CD8-positive, alpha-beta memory T cell (primary cell): ENCODE results near the gene SEMA3E. TPM values are rescaled to one million over a fixed set of nuclear protein-coding genes. Genes with fewer than 3 reads are reported as not detected.

ENCODE experiments used
- CTCF ChIA-PET: fragments of 350-600 bp; sonication (Branson Sonifier 250); formaldehyde crosslinking; loops from one replicate; lab custom pipeline; 2021; ENCODE audit warnings: antibody characterized with exemption; lab: Charles Lee
- POLR2A ChIA-PET: fragments of 350-600 bp; sonication (Branson Sonifier 250); formaldehyde crosslinking; loops from one replicate; lab custom pipeline; 2021; ENCODE audit warnings: antibody characterized with exemption; lab: Charles Lee
- DNase-seq, 5 donors: peaks; one replicate each; pipeline versions ENCODE4 v3.0.0 to v3.0.0-alpha.2; 2020 to 2022; ENCODE audit warnings: mixed read lengths in 1 of 5
- H3K27ac ChIP-seq: one replicate; pipeline ENCODE4 v1.7.0; 2013; ENCODE audit warnings: low read depth, mild to moderate bottlenecking, low read length, moderate library complexity
- H3K27me3 ChIP-seq: 2 replicates; pipeline ENCODE4 v1.7.0; 2013; ENCODE audit warnings: low read length, mild to moderate bottlenecking; ENCODE audit not compliant: insufficient read depth, poor library complexity, severe bottlenecking
- H3K36me3 ChIP-seq: 2 replicates; pipeline ENCODE4 v1.7.0; 2013; ENCODE audit warnings: mild to moderate bottlenecking, low read length, moderate library complexity; ENCODE audit not compliant: insufficient read depth
- H3K4me1 ChIP-seq: 2 replicates; pipeline ENCODE4 v1.7.0; 2013; ENCODE audit warnings: mild to moderate bottlenecking, low read length, moderate library complexity; ENCODE audit not compliant: insufficient read depth
- H3K4me3 ChIP-seq: 2 replicates; pipeline ENCODE4 v1.7.0; 2013; ENCODE audit warnings: mild to moderate bottlenecking, low read length
- H3K9me3 ChIP-seq: 2 replicates; pipeline ENCODE4 v1.7.0; 2013; ENCODE audit warnings: mild to moderate bottlenecking, low read length
- H3K27ac Mint-ChIP-seq, 8 donors: one replicate each; pipeline ENCODE4 v1.8.0; 2020 to 2021; ENCODE audit warnings: mixed read lengths in 8 of 8, mild to moderate bottlenecking in 6 of 8, inconsistent platforms in 3 of 8, moderate library complexity in 3 of 8
- H3K27me3 Mint-ChIP-seq, 2 donors: one replicate each; pipeline ENCODE4 v1.8.0; 2020 to 2021; ENCODE audit warnings: mixed read lengths in 2 of 2, mild to moderate bottlenecking in 1 of 2, moderate library complexity in 1 of 2
- H3K36me3 Mint-ChIP-seq, 3 donors: one replicate each; pipeline ENCODE4 v1.8.0; 2020 to 2021; ENCODE audit warnings: mixed read lengths in 3 of 3, inconsistent platforms in 1 of 3, mild to moderate bottlenecking in 1 of 3
- H3K4me1 Mint-ChIP-seq, 3 donors: one replicate each; pipeline ENCODE4 v1.8.0; 2020 to 2021; ENCODE audit warnings: mixed read lengths in 3 of 3, inconsistent platforms in 1 of 3, mild to moderate bottlenecking in 1 of 3
- H3K4me3 Mint-ChIP-seq, 7 donors: one replicate each; pipeline ENCODE4 v1.8.0; 2020 to 2021; ENCODE audit warnings: mixed read lengths in 7 of 7, mild to moderate bottlenecking in 6 of 7, moderate library complexity in 4 of 7, inconsistent platforms in 2 of 7
- H3K9me3 Mint-ChIP-seq, 5 donors: one replicate each; pipeline ENCODE4 v1.8.0; 2020 to 2022; ENCODE audit warnings: mixed read lengths in 5 of 5, mild to moderate bottlenecking in 3 of 5, moderate library complexity in 2 of 5, inconsistent platforms in 1 of 5
- polyA plus RNA-seq: library from polyadenylated mRNA; unstranded; fragments of 300-500 nt; fragmentation: Illumina TruSeq; gene quantifications from one replicate; pipeline ENCODE4 v1.2.3, GENCODE V29; 2021
- total RNA-seq, 2 experiments: library from RNA; stranded (reverse); gene quantifications; one replicate each; pipeline ENCODE4 v1.2.3, GENCODE V29; 2021

SEMA3E gene
- total and polyA plus RNA-seq, 3 experiments from 2014 or later: not detected

- H3K27ac Mint-ChIP-seq: no peak overlapping the region
- Histone ChIP-seq H3K27ac (no peak overlapping the region), H3K36me3 (no peaks in the 10 kb centered on the region), H3K27me3 (no peaks in the 10 kb centered on the region), H3K4me3 (no peak overlapping the region), H3K9me3 (no peaks in the 10 kb centered on the region), H3K4me1 (no peaks in the 10 kb centered on the region)
- CTCF ChIA-PET: no interaction called here
- DNase-seq: no peak
- H3K9me3 Mint-ChIP-seq: peaks cover 0 to 26% (median 8%) of the 10 kb centered on the region in 5 donors
- H3K4me1 Mint-ChIP-seq: no peaks in the 10 kb centered on the region
- H3K27me3 Mint-ChIP-seq: no peaks in the 10 kb centered on the region
- H3K36me3 Mint-ChIP-seq: no peaks in the 10 kb centered on the region
- POLR2A ChIA-PET: no interaction called here
- no peak overlapping the region for H3K4me3 Mint-ChIP-seq
These were observed 222.6 kb downstream of the SEMA3E start for GRCh38 chr7:83426325-83426724.

GRCh38 chr7:83419013-83419412 lies 229.9 kb downstream of the SEMA3E start:
- Mint-ChIP-seq H3K4me1 (no peaks in the 10 kb centered on the region), H3K27me3 (no peaks in the 10 kb centered on the region), H3K9me3 (peaks cover 5 to 26% (median 13%) of the 10 kb centered on the region in 5 donors), H3K27ac (no peak overlapping the region), H3K36me3 (no peaks in the 10 kb centered on the region), H3K4me3 (no peak overlapping the region)
- Histone ChIP-seq H3K36me3 (no peaks in the 10 kb centered on the region), H3K4me1 (no peaks in the 10 kb centered on the region), H3K4me3 (no peak overlapping the region), H3K27me3 (no peaks in the 10 kb centered on the region), H3K27ac (no peak overlapping the region), H3K9me3 (no peaks in the 10 kb centered on the region)
- DNase-seq: no peak
- POLR2A ChIA-PET: no interaction called here
- CTCF ChIA-PET: no interaction called here

GRCh38 chr7:83415840-83416239 lies 233.1 kb downstream of the SEMA3E start:
- Mint-ChIP-seq H3K9me3 (peaks cover 5 to 27% (median 11%) of the 10 kb centered on the region in 5 donors), H3K36me3 (no peaks in the 10 kb centered on the region), H3K4me1 (no peaks in the 10 kb centered on the region), H3K4me3 (no peak overlapping the region), H3K27ac (no peak overlapping the region), H3K27me3 (no peaks in the 10 kb centered on the region)
- ChIA-PET CTCF (no interaction called here), POLR2A (no interaction called here)
- DNase-seq: no peak
- Histone ChIP-seq H3K27ac (no peak overlapping the region), H3K36me3 (no peaks in the 10 kb centered on the region), H3K9me3 (no peaks in the 10 kb centered on the region), H3K4me1 (no peaks in the 10 kb centered on the region), H3K4me3 (no peak overlapping the region), H3K27me3 (no peaks in the 10 kb centered on the region)

- no peak for DNase-seq
- Histone ChIP-seq H3K9me3 (no peaks in the 10 kb centered on the region), H3K4me3 (no peak overlapping the region), H3K27ac (no peak overlapping the region), H3K36me3 (no peaks in the 10 kb centered on the region), H3K4me1 (no peaks in the 10 kb centered on the region), H3K27me3 (no peaks in the 10 kb centered on the region)
- Mint-ChIP-seq H3K4me1 (no peaks in the 10 kb centered on the region), H3K4me3 (no peak overlapping the region), H3K27me3 (no peaks in the 10 kb centered on the region), H3K27ac (no peak overlapping the region), H3K9me3 (peaks cover 3 to 27% (median 8%) of the 10 kb centered on the region in 5 donors), H3K36me3 (no peaks in the 10 kb centered on the region)
- ChIA-PET POLR2A (no interaction called here), CTCF (no interaction called here)
These were observed 234.0 kb downstream of the SEMA3E start for GRCh38 chr7:83414947-83415346.

GRCh38 chr7:83413831-83414230 lies 235.1 kb downstream of the SEMA3E start:
- Histone ChIP-seq H3K9me3 (no peaks in the 10 kb centered on the region), H3K4me1 (no peaks in the 10 kb centered on the region), H3K36me3 (no peaks in the 10 kb centered on the region), H3K27me3 (no peaks in the 10 kb centered on the region), H3K4me3 (no peak overlapping the region), H3K27ac (no peak overlapping the region)
- H3K4me3 Mint-ChIP-seq: no peak overlapping the region
- no peak for DNase-seq
- no peaks in the 10 kb centered on the region for H3K36me3 Mint-ChIP-seq
- no peaks in the 10 kb centered on the region for H3K27me3 Mint-ChIP-seq
- CTCF ChIA-PET: no interaction called here
- no peak overlapping the region for H3K27ac Mint-ChIP-seq
- POLR2A ChIA-PET: no interaction called here
- peaks cover 2 to 16% (median 2%) of the 10 kb centered on the region in 5 donors for H3K9me3 Mint-ChIP-seq
- no peaks in the 10 kb centered on the region for H3K4me1 Mint-ChIP-seq

GRCh38 chr7:83413424-83413823 lies 235.5 kb downstream of the SEMA3E start:
- Histone ChIP-seq H3K27me3 (no peaks in the 10 kb centered on the region), H3K9me3 (no peaks in the 10 kb centered on the region), H3K4me1 (no peaks in the 10 kb centered on the region), H3K4me3 (no peak overlapping the region), H3K36me3 (no peaks in the 10 kb centered on the region), H3K27ac (no peak overlapping the region)
- peak overlapping the region in 1 of 8 donors; percentile 83 for H3K27ac Mint-ChIP-seq
- H3K4me1 Mint-ChIP-seq: no peaks in the 10 kb centered on the region
- H3K27me3 Mint-ChIP-seq: no peaks in the 10 kb centered on the region
- DNase-seq: no peak
- H3K9me3 Mint-ChIP-seq: peaks cover 2 to 13% (median 2%) of the 10 kb centered on the region in 5 donors
- ChIA-PET POLR2A (no interaction called here), CTCF (no interaction called here)
- H3K36me3 Mint-ChIP-seq: no peaks in the 10 kb centered on the region
- H3K4me3 Mint-ChIP-seq: no peak overlapping the region

GRCh38 chr7:83410989-83411591 lies 237.8 kb downstream of the SEMA3E start:
- Histone ChIP-seq H3K4me1 (no peaks in the 10 kb centered on the region), H3K27ac (no peak overlapping the region), H3K4me3 (no peak overlapping the region), H3K9me3 (no peaks in the 10 kb centered on the region), H3K36me3 (no peaks in the 10 kb centered on the region), H3K27me3 (no peaks in the 10 kb centered on the region)
- Mint-ChIP-seq H3K4me1 (no peaks in the 10 kb centered on the region), H3K9me3 (peaks cover 0 to 12% (median 2%) of the 10 kb centered on the region in 5 donors), H3K27ac (no peak overlapping the region), H3K36me3 (no peaks in the 10 kb centered on the region), H3K4me3 (no peak overlapping the region), H3K27me3 (no peaks in the 10 kb centered on the region)
- POLR2A ChIA-PET: no interaction called here
- no peak for DNase-seq
- CTCF ChIA-PET: no interaction called here

GRCh38 chr7:83394776-83395175 lies 254.2 kb downstream of the SEMA3E start:
- Histone ChIP-seq H3K9me3 (no peaks in the 10 kb centered on the region), H3K27me3 (no peaks in the 10 kb centered on the region), H3K4me1 (no peaks in the 10 kb centered on the region), H3K36me3 (no peaks in the 10 kb centered on the region), H3K4me3 (no peak overlapping the region), H3K27ac (no peak overlapping the region)
- DNase-seq: no peak
- H3K4me1 Mint-ChIP-seq: no peaks in the 10 kb centered on the region
- no peaks in the 10 kb centered on the region for H3K36me3 Mint-ChIP-seq
- H3K9me3 Mint-ChIP-seq: peaks cover 0 to 25% (median 4%) of the 10 kb centered on the region in 5 donors
- no peak overlapping the region for H3K27ac Mint-ChIP-seq
- no peaks in the 10 kb centered on the region for H3K27me3 Mint-ChIP-seq
- ChIA-PET POLR2A (no interaction called here), CTCF (no interaction called here)
- no peak overlapping the region for H3K4me3 Mint-ChIP-seq
